Activated T-helper 2 cell treated with anti-CD3 and anti-CD28 coated beads, Interferon-gamma antibody, Interleukin-2, Interleukin-4, amounts not matched to agents 10 μg/mL and 5 μg/mL and 100 μg/mL, durations not matched to agents 14 hours and 24 hours and 36 hours (primary cell): ENCODE results near the gene TBC1D2B. TPM values are rescaled to one million over a fixed set of nuclear protein-coding genes. Genes with fewer than 3 reads are reported as not detected.

Source experiments
- DNase-seq: peaks from one replicate; pipeline ENCODE4 v3.0.0; 2021; ENCODE audit warnings: low spot score
- H3K27ac Mint-ChIP-seq: one replicate; pipeline ENCODE4 v1.8.0; 2021; ENCODE audit warnings: mixed read lengths
- H3K27me3 Mint-ChIP-seq: one replicate; pipeline ENCODE4 v1.8.0; 2021; ENCODE audit warnings: low read depth, mixed read lengths
- H3K36me3 Mint-ChIP-seq: one replicate; pipeline ENCODE4 v1.8.0; 2021; ENCODE audit warnings: low read depth, mixed read lengths
- H3K4me1 Mint-ChIP-seq: one replicate; pipeline ENCODE4 v1.8.0; 2021; ENCODE audit warnings: low read depth, mixed read lengths
- H3K4me3 Mint-ChIP-seq: one replicate; pipeline ENCODE4 v1.8.0; 2021; ENCODE audit warnings: low read depth, mild to moderate bottlenecking, moderate library complexity, mixed read lengths
- H3K9me3 Mint-ChIP-seq: one replicate; pipeline ENCODE4 v1.8.0; 2021; ENCODE audit warnings: mixed read lengths
- intact Hi-C: fragments of 100-400 bp; cut with micrococcal nuclease; formaldehyde crosslinking; loops from one replicate; pipeline ENCODE4 v1.15.1; 2023
- total RNA-seq: library from RNA; stranded (reverse); gene quantifications from 2 replicates; pipeline ENCODE4 v1.2.3, GENCODE V29; 2022

The TBC1D2B gene
- total RNA-seq, 1 donor from 2014 or later: 55.0 TPM

DNA sequence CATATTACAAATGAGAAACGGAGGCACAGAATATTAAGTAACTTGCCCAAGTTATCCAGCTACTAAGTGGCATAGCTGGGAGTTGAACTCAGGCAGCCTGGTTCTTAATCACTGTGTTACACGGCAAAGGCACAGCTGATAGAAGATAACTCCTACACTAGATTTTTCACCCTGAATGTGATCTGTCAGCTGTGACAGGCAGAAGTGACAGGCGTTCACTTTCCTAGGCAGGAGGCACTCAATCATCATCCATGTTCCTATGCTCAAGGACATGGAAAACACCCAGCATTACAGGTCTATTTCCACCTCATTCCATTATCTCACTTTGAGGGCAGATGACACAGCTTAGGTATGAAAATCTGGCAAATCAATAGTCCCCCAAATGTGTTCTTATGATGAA lies 35.6 kb downstream of the TBC1D2B start:
- Mint-ChIP-seq H3K9me3 (no peaks in the 10 kb centered on the region), H3K4me3 (no peak overlapping the region), H3K27ac (peak overlapping the region; percentile 13), H3K4me1 (peaks cover 86% of the 10 kb centered on the region), H3K27me3 (no peaks in the 10 kb centered on the region), H3K36me3 (peaks cover 71% of the 10 kb centered on the region)
- intact Hi-C loops: no loop called here
- no peak for DNase-seq

DNA sequence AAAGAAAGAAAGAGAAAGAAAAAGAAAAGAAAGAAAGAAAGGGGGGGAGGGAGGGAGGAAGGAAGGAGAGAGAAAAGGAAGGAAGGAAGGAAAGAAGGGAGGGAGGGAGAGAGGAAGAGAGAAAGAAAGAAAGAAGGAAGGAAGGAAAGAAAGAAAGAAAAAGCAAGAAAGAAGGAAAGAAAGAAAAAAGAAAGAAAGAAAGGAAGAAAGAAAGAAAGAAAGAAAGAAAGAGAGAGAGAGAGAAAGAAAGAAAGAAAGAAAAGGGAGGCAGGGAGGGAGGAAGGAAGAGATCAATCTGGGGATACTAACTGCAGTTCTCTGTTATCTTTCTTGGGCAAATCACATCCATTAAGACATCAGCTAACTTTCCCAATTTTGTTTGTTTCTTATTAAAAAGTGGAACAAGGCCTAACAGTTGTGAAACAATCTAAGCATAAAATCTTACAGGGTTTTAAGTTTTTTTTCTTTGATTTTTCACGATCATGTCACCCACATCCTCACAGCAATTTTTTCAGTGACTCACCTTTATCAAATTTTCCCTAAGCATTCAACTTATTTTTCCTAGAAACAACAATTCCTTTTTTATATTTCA lies 36.8 kb downstream of the TBC1D2B start:
- intact Hi-C loops: no loop called here
- no peaks in the 10 kb centered on the region for H3K9me3 Mint-ChIP-seq
- H3K27me3 Mint-ChIP-seq: no peaks in the 10 kb centered on the region
- H3K27ac Mint-ChIP-seq: peak overlapping the region; percentile 33
- H3K4me3 Mint-ChIP-seq: no peak overlapping the region
- peaks cover 66% of the 10 kb centered on the region for H3K36me3 Mint-ChIP-seq
- DNase-seq: no peak
- peaks cover 81% of the 10 kb centered on the region for H3K4me1 Mint-ChIP-seq

DNA sequence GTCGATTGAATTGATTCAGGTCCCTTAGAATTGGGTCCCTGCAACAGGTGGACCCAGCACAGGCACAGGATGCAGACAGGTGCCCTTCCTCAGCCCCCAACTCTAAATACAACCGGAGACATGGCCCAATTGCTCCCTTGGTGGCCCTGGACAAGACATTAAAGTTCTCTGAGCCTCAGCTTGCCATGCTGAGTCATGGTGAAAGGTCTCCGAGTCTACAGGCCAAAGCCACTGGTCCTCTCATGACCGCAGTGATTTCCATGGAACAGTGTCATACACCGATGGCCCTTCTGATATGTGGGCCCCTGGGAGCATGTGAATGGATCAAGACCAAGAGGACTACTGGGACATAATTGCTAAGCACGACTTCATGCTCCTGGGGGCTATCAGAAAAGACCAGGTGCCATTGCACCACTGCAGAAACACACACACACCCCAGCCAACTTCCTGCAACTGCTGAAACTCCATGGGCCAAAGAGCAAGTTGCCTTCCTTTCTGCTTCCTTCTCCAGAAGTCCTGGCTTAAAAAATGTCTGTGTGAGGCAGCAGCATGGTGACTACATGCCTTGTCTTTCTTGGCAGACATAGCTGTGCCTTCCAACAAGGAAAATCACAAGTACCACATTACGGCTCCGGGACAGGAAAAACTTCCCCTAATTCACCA lies 38.8 kb downstream of the TBC1D2B start:
- no peak overlapping the region for H3K4me3 Mint-ChIP-seq
- intact Hi-C loops: no loop called here
- H3K27me3 Mint-ChIP-seq: no peaks in the 10 kb centered on the region

DNA sequence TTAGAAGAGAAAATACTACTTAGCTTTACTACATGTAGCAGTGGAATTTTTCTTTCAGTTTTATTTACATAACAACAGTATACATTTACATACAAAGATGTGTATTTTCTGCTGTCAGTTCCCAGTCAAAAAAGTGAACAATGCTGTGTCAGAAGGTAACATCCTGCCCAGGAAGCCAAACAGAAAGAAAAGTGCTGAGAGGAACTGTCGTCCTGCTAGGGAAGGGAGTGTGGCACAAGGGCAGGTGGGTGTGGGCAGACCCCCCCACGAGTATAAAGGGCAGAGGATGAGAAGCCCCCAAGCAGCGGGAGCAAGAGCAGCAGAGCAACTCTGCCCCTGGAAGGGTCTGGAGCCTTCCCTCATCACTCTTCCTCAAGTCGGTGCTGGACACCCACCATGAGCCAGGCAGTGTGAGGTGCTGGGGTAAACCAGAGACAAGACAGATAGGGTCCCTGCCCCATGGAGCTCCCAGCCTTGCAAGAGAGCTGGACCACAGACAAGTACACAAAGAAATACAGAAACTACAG lies 39.7 kb downstream of the TBC1D2B start:
- no peaks in the 10 kb centered on the region for H3K9me3 Mint-ChIP-seq
- peak overlapping the region; percentile 55 for H3K4me3 Mint-ChIP-seq
- H3K36me3 Mint-ChIP-seq: peaks cover 52% of the 10 kb centered on the region
- intact Hi-C loops: no loop called here
- no peaks in the 10 kb centered on the region for H3K27me3 Mint-ChIP-seq
- H3K4me1 Mint-ChIP-seq: peaks cover 83% of the 10 kb centered on the region
- H3K27ac Mint-ChIP-seq: peak overlapping the region; percentile 90
- no peak for DNase-seq

More for the DNA sequence above, 38.8 kb downstream of the TBC1D2B start:
- DNase-seq: no peak
- Mint-ChIP-seq H3K27ac (peak overlapping the region; percentile 57), H3K36me3 (peaks cover 60% of the 10 kb centered on the region), H3K4me1 (peaks cover 83% of the 10 kb centered on the region), H3K9me3 (no peaks in the 10 kb centered on the region)

DNA sequence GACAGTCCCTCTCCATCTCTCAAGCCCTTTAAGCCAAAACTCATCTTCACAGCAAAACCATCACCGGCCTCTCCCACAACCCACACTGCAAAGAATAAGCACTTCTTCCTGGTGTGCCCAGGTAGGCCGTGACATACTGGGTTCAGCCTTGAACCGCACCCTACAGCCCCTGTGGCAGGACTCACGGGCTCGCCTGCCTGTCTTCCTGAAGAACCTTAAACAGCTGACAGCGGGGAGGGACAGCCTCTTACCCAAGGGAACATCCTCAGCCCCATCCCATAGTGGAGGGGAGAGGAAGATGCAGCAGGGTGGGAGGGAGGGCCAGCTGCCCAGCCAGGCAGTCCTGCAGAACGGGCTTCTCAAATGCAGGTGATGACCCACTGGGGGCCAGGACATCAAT lies 40.2 kb downstream of the TBC1D2B start:
- peak overlapping the region; percentile 3 for H3K27ac Mint-ChIP-seq
- H3K36me3 Mint-ChIP-seq: peaks cover 50% of the 10 kb centered on the region
- H3K4me1 Mint-ChIP-seq: peaks cover 82% of the 10 kb centered on the region
- H3K9me3 Mint-ChIP-seq: no peaks in the 10 kb centered on the region
- H3K27me3 Mint-ChIP-seq: no peaks in the 10 kb centered on the region
- DNase-seq: no peak
- intact Hi-C loops: no loop called here
- no peak overlapping the region for H3K4me3 Mint-ChIP-seq

DNA sequence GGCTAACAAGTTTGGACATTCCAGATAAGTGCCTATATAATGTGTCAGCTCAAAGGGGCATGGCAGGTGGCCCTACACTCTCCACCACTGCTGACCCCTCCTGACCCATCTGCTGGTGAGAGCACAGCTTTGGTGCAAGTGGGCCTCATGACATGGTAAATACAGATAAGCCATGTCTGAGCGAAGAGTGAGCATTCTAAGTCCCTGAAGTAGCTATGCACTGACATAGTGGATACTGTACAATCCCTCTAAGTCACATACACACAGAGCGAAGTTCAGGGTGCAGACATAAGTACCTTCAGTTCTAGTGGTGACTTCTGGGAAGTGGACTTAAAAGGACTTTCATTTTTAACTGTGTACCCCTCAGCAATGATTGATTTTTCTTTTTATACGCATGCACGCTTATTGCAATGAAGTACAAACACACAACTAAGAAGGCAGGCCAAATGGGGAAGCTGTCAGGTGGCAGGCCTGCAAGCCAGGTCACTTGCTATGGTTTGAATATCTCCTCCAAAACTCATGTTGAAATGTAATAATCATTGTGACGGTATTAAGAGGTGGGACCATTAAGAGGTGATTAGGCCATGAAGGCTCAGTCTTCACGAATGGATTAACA lies 41.5 kb downstream of the TBC1D2B start:
- Mint-ChIP-seq H3K27me3 (no peaks in the 10 kb centered on the region), H3K36me3 (peaks cover 50% of the 10 kb centered on the region), H3K4me1 (peaks cover 82% of the 10 kb centered on the region), H3K9me3 (no peaks in the 10 kb centered on the region), H3K4me3 (peak overlapping the region; percentile 57), H3K27ac (peak overlapping the region; percentile 81)
- intact Hi-C loops: loop anchor here (2.0 kb wide), 1 partner anchor 33 kb away; no protein-coding TSS in a partner anchor
- no peak for DNase-seq

DNA sequence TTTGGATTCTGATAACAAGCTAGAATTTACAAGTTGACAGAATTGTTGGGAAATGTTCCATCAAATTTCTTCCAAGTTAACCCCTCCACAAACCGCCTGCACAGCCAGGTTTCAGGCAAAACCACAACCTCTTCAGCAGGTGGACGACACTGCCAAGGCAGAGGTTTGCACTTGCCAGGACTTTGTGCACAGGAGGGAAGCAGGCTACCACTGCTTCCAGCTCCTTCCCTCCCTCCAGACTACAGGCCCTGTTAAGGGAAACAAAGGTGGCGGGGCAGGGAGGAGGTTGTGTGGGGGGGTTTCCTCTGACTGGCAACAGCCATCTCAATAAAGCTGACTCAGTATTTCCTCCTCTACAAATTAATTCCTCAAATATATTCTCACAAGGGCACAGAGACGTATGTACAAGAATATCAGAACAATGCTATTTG lies 42.2 kb downstream of the TBC1D2B start:
- DNase-seq: no peak
- Mint-ChIP-seq H3K27me3 (no peaks in the 10 kb centered on the region), H3K4me1 (peaks cover 81% of the 10 kb centered on the region), H3K9me3 (no peaks in the 10 kb centered on the region), H3K4me3 (peak overlapping the region; percentile 57), H3K27ac (peak overlapping the region; percentile 81), H3K36me3 (peaks cover 52% of the 10 kb centered on the region)
- intact Hi-C loops: loop anchor here (2.0 kb wide), 1 partner anchor 33 kb away; no protein-coding TSS in a partner anchor

DNA sequence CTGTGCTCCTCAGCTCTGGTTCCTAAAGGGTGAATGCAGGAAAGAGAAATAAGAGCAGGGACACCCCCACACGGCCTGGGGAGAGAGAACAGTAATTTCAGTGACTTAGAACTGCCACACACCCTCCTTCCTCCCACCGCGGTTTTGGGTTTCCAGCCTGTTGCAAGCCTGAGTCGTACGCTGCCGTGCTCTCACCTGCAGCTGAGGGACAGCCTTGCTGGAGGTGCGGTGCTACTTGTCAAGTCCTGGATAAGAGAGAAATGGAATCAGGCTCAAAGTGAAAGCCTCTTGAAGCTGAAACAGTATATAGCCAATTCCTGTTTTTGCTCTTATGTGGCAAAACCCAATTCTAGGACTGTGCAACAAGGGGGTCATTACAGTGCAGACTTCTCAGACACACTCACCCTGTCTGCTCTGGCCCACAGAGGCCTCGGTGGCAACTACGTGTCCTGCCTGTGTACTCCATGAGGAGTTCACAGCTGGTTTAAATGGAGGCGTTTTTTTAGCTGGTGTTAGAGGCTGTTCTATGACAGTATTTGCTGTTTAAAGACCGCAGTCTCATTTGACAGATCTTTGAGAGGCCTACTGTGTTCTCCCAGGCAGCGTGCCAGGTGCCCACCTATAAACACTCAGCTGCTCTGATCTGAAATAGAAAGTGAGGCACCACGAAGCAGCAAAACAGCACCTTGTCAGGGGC lies 42.9 kb downstream of the TBC1D2B start:
- peak overlapping the region; percentile 57 for H3K4me3 Mint-ChIP-seq
- H3K27me3 Mint-ChIP-seq: no peaks in the 10 kb centered on the region
- intact Hi-C loops: loop anchor here (1.0 to 2.0 kb wide), 2 partner anchors 16 to 34 kb away; no protein-coding TSS in a partner anchor
- peak overlapping the region; percentile 81 for H3K27ac Mint-ChIP-seq
- peaks cover 76% of the 10 kb centered on the region for H3K4me1 Mint-ChIP-seq
- peaks cover 48% of the 10 kb centered on the region for H3K36me3 Mint-ChIP-seq
- peak; percentile 70 for DNase-seq
- no peaks in the 10 kb centered on the region for H3K9me3 Mint-ChIP-seq

DNA sequence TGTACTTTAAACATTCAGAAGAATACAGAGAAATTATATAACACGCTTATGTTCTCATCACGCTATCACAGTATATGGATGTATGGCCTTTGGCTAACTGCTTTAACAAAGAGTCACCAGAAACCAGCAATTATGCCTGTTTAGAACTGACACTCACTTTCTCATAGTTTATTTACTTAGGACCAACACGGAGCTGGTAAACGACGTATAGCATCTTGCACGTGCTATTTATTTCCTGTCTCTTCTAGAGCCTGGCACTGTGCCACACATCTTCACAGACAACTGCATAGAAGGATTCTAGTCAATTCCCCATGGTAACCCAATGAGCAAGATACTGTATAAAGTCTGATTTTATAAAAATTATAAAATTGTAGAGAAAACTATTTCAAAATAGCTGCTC lies 43.6 kb downstream of the TBC1D2B start:
- intact Hi-C loops: loop anchor here (1.0 to 2.0 kb wide), 2 partner anchors 16 to 35 kb away; no protein-coding TSS in a partner anchor
- Mint-ChIP-seq H3K27ac (peak overlapping the region; percentile 56), H3K36me3 (peaks cover 43% of the 10 kb centered on the region), H3K4me3 (no peak overlapping the region), H3K9me3 (no peaks in the 10 kb centered on the region), H3K4me1 (peaks cover 69% of the 10 kb centered on the region), H3K27me3 (no peaks in the 10 kb centered on the region)
- no peak for DNase-seq

DNA sequence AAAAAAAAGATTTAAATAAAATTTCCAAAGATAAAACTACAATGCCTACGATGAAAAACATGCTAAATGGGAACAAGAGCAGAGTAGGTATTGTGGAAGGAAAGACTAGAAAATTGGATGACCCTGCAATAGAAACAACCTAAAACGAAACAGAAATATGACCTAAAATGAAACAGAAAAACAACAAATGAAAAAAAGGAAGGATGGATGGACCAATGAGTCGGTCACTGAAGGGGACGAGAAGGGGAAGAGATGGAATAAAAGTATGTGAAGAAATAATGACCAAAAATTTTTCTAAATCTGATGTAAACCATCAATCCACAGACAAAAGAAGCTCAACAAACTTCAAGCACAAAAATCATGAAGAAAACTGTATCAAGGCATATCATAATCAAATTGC lies 44.8 kb downstream of the TBC1D2B start:
- Mint-ChIP-seq H3K36me3 (peaks cover 40% of the 10 kb centered on the region), H3K4me1 (peaks cover 57% of the 10 kb centered on the region), H3K27me3 (no peaks in the 10 kb centered on the region), H3K27ac (peak overlapping the region; percentile 65), H3K9me3 (no peaks in the 10 kb centered on the region), H3K4me3 (no peak overlapping the region)
- no peak for DNase-seq
- intact Hi-C loops: no loop called here

DNA sequence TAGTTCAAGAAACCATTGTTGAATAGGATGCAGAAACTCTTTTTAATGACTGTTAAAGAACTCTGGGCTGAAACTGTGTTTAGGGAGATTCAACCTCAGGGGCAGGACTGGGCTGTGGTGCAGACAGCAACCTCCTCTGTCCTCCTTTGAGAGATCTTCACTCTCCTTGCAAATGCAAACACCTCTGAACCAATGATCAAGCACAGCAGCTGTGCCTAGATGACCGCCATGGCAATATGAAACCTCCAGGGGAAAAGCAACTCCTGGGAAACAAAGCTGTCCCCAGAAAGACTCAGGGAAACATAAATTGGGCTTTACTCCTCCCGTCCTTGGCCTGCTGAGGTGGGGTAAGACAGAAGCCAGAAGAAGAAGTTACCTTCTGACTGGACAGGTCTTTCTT lies 52.6 kb downstream of the TBC1D2B start:
- DNase-seq: no peak
- Mint-ChIP-seq H3K9me3 (no peaks in the 10 kb centered on the region), H3K4me1 (peaks cover 9% of the 10 kb centered on the region), H3K27me3 (no peaks in the 10 kb centered on the region), H3K36me3 (peaks cover 69% of the 10 kb centered on the region), H3K27ac (no peak overlapping the region), H3K4me3 (no peak overlapping the region)
- intact Hi-C loops: no loop called here

DNA sequence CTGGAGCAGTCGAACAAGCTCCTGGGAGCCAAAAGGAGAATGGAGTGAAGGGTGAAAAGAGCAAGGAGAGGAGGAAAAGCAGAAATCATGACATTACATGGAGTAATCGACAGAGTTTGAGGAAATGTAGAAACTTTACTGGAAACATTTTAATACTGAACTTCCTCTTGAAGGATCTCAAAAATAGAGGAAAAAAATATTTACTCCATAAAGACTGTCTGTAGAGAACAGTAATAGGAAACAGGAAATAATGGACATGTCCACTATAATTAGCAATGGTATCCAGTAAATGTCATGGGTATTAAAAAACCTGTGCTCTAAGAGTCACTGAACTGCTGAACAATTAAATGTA lies 53.0 kb downstream of the TBC1D2B start:
- Mint-ChIP-seq H3K27ac (no peak overlapping the region), H3K36me3 (peaks cover 70% of the 10 kb centered on the region)
- intact Hi-C loops: no loop called here

More for the DNA sequence above, 53.0 kb downstream of the TBC1D2B start:
- H3K4me3 Mint-ChIP-seq: no peak overlapping the region
- no peaks in the 10 kb centered on the region for H3K9me3 Mint-ChIP-seq
- H3K4me1 Mint-ChIP-seq: peaks cover 10% of the 10 kb centered on the region
- no peak for DNase-seq
- H3K27me3 Mint-ChIP-seq: no peaks in the 10 kb centered on the region
